Renal cortex interstitium (tissue), 11 donors: ENCODE results near the gene ARL2BP. TPM values are rescaled to one million over a fixed set of nuclear protein-coding genes. Genes with fewer than 3 reads are reported as not detected.
"Not testable (repeated sequence)": the region's sequence is repeated elsewhere in the genome, so short reads cannot be mapped to it uniquely, and the experiment has no call there.

Source experiments
- DNase-seq, 11 donors: peaks; one replicate each; pipeline ENCODE4 v3.0.0-alpha.2; 2013; ENCODE audit warnings: low read depth in 9 of 11, low spot score in 4 of 11; ENCODE audit errors: extremely low read depth in 1 of 11
- polyA plus RNA-seq, 3 donors: library from polyadenylated mRNA; unstranded; fragments of 120-200 nt; gene quantifications; one replicate each; pipeline ENCODE4 v1.2.1, GENCODE V29; 2013; ENCODE audit not compliant: insufficient read length in 3 of 3

Gene ARL2BP
- polyA plus RNA-seq, 3 donors = 76.3 to 79.4 (median 77.9) TPM

DNA sequence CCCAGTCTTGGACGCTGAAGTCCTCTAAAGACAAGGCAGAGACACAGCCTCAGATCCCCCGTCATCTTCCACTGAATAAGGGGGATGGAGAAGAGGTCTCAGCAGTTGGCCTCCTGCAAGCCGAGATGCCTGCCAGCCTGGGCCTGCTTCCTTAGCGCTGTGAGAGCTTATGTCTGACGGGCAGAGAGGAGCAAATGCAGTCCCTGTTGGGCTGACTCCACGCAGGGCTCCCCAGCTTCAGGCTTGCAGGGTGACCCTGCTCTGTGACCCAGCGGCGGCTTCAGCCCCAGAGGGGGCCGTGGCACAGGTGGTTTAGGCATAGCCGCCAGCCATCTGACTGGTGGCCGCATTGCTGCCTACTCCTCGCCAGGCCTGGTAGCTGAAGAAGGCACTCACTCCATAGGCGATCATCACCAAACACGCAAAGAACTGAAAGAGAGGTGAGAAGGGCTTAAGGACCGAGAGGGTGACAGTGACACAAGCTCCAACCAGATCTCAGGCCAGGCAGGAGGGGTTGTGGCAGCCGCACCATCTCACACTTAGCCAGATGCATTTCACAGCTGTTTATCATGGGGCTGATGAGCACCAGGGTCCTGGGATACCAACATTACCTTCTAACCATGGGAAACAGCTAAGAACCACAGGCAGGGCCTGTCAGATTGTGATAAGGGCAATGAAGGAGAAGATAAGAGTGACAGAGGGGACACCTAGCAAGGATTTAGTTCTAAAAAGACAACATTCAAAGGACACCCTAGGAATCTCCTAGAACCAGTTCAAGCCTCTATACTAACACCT is 11.7 kb downstream of the ARL2BP start:
- no peak for DNase-seq

DNA sequence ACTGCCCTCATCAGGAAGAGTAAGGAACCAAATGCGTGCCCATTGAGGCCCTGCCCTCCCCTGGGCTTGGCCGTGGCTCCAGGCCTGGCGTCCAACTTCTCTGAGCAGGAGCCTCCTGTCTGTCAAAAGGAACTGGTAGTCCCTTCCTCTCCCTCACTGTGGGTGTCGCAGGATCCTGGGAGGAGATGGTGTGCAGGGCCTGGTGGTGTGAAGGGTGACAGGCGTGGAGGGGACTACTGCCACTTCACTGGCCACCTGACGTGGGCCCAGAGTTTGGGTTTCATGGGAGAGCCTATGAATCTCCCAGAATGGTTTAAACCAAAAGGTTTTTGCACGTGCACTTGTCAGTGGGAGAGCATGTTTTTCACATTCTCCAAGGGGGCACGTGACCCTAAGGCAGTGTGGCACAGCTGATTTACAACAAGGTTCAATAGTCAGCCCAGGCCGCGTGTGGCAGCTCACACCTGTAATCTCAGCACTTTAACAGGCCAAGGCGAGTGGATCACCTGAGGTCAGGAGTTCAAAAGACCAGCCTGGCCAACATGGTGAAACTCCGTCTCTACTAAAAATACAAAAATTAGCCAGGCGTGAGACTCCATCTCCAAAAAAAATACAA is 12.5 kb downstream of the ARL2BP start:
- DNase-seq = no peak

DNA sequence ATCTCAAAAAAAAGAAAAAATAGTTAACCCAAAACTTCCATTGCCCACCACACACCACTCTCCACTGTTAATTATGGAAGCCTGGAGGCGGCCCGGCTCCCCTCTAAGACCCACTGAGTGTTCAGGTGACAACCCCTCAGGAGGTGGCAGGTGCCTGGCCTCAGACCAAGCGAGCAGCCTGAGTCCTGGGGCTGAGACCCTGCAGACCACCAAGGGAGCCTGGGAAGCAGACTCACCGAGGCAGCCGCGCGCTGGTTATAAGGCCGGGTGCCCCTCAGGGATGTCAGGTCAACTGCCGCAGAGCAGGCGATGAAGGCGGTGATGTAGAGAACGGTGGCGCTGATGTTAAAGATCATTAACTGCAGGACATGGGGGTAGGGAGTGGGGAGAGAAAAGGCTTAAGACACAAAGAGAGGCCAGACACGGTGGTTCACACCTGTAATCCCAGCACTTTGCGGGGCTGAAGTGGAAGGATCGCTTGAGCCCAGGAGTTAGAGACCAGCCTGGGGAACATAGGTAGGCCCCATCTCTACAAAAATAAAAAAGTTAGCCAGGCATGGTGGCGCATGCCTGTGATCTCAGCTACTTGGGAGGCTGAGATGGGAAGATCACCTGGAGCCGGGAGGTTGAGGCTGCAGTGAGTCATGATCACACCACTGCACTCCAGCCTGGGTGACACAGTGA is 13.3 kb downstream of the ARL2BP start:
- DNase-seq = no peak

DNA sequence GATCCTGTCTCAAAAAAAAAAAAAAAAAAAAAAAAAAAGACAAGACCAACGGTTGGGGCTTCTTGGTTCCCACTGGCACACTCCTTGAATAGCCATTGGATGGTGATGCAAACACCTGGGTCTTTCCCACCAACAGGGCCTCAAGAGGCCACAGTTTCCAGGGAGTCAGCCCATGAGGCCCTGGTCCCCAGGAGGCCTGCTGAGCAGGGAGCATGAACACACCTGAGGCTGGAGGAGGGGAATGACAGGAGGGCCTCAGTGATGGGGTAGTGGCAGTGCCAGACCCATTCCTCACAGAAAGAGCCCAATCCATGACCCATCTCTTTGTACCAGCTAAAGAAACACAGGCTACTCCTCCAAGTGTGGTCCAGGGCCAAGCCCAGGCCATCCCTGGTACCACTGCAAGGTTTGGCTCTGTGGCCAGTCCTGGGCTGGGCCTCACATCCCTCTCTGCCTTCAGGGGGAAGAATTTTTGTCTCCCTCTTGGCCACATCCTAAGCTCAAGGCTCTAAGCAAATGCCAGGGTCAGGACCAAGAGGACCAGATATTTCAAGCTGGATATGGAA is 13.9 kb downstream of the ARL2BP start:
- no peak for DNase-seq

DNA sequence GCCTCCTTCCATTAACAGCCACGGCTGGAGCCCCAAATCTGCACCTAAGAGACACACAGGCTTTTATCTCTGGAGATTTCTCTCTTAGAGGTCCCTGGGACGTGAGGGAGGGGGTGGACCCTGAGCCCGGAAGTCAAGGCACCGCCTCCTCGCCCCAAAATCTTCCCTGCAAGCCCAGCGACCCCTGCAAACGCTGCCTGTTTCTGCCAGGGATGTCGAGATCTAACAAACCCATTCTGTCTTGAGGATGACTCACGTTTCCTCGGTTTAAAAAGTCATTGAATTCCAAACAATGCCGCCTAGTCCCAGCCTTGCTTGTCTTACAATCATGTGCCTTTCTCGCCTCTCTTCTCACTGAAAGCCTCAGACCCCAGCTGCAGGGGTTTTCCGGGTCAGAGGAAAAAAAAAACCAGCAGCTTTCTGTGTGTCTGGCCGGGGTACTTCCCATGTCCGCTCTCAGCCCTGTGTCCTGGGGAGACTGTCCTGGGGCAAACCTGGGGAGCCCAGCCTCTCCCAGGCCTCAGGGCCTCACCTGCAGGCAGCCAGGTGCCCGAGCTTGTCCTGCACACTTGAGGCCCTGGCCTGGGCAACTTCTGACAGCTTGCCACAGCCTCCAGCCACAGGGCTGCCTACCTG is 15.4 kb downstream of the ARL2BP start:
- DNase-seq = no peak

DNA sequence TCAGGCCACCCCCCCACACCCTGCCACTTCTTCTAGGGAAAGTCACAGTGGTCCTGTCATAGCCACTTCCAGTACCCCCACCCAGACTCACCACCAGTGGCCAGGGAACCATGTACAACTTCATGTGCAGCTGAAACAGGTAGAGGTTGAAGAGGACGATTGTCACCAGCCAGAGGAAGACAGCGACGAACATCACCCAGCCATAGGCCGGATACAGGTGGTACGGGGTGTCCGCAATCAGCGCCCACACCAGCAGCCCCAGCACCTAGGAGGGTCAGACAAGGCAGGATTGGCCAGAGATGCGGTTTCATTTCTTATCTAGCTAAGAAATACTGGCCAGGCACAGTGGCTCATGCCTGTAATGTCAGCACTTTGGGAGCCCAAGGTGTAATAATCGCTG is 16.7 kb downstream of the ARL2BP start:
- DNase-seq = no peak

DNA sequence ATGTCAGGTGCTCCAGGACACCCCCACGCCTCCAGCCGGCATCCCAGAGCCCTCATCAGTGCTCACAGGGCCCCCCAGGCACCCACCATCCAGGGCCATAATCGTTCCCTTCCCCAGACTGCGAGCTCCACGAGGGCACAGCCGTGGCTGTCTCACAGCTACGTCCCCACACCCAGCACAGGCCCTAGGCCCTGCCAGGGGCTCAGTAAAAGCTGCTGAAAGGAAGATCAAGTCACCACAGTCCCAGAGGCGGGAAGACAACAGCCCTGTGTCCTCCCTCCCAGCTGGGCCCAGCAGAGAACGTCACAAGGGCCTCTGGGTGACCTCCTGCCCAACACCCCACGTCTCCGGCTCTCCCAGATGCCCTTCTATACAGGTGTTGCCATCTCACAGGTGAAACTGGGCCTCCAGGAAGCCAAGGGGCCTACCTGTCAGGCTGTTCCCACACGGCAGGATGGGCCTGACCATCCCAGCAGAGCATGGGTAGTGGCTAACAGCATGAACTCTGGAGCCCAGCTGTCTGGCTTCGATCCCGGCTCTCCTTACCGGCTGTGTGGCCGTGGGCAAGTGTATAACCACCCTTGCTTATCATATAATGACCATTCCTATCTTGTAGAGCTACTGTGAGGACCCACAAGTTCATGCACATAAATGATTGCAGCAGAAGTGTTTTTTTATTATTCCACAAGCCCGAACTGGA is 17.9 kb downstream of the ARL2BP start:
- DNase-seq = no peak

DNA sequence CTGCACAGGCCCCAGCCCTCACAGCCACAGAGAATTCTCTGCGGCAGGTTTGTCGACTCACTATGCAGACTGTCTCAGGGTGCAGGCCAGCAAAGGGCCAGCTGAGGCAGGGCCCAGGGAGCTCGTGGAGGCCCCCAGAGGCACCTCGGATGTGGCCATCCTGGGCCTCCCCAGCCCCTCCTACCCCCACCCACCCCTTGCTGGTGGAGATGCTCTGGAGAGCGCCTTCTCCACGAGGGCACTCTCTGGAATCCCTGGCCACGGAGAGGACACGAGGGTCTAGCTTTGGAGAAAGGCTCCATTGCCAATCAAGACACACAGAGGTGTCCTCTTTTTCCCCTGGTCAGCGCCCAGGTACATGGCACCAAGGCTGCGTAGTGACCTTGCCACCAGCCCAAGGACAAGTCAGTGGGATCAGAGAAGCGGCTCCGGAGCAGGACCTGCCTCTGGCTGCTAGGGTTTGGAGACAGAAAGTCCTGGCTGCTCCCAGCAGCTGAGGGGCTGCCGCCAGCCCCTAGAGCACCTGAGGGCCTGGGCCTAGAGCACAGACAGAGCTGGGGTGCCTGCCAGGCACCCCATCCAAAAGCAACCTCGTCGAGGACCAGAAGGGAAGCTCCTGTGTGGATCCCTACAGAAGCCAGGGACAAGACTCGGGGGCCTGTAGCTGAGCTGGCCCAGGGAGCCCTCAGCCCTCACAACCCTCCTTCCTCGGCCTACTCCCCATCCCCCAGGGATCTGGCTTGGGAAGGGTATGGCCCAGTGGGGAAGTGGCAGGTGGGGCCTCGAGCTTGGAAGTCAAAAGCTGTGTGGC is 18.7 kb downstream of the ARL2BP start:
- no peak for DNase-seq

DNA sequence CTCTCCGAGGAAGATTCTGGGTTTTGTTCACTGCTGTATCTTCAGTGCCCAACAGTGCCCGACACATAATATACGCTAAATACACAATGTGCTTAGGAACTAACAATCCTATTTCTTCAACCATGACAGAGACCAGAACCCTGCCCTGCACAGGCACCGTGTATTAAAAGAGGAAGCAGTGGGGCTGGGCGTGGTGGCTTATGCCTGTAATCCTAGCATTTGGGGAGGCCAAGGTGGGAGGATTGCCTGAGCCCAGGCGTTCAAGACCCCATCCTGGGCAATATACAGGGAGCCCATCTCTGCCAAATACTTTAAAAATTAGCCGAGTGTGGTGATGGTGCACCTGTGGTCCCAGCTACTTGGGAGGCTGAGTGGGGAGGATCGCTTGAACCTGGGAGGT is 19.3 kb downstream of the ARL2BP start:
- DNase-seq = no peak

DNA sequence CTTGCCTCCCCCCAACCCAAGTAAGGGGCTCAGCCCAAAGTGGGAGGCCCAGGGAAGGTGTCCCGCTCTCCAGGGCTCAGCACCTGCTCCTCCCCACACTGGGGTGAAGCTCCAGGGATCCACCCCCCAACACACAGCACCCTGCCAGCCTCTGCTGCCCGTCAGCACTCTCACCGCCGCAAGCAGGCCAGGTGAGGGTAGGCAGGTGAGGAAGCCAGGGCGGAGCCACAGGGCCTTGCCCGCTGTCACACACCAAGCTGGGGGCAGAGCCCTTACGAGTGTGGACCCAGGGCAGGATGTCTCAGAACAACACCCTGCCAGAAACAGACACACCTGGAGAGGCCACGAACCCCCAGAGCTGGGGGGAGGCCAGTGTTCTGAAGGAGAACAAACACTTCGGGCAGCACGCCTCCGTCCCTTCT is 19.9 kb downstream of the ARL2BP start:
- no peak for DNase-seq

DNA sequence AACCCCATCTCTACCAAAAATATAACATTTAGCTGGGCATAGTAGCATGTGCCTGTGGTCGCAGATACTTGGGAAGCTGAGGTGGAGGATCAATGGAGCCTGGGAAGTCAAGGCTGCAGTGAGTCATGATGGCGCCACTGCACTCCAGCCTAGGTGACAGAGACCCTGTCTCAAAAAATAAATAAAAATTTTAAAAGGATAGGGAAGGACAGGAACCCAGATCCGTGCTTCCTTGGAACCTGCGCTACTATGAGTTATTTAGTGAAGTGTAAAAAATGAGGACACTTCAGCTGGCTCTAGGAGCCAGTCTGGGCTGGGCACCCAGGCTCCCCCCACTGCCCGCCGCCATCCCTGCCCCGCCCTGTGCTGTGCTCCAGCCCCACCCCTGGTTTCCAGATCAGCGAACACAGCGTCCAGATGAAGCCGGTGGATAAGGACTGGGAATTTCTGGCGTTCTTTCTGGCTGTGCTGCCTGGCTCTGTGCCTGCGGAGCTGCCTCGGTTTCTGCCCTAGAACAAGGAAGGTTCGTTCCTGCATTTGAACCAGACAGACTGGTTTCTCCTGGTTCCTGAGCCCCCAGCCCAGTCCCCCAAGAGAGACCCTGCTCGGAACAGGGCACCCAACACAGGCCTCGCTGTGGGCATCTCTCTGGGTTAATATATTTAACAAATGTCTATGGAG is 20.9 kb downstream of the ARL2BP start:
- peak in 5 of 11 donors; percentile 45 to 71 (median 56) for DNase-seq

DNA sequence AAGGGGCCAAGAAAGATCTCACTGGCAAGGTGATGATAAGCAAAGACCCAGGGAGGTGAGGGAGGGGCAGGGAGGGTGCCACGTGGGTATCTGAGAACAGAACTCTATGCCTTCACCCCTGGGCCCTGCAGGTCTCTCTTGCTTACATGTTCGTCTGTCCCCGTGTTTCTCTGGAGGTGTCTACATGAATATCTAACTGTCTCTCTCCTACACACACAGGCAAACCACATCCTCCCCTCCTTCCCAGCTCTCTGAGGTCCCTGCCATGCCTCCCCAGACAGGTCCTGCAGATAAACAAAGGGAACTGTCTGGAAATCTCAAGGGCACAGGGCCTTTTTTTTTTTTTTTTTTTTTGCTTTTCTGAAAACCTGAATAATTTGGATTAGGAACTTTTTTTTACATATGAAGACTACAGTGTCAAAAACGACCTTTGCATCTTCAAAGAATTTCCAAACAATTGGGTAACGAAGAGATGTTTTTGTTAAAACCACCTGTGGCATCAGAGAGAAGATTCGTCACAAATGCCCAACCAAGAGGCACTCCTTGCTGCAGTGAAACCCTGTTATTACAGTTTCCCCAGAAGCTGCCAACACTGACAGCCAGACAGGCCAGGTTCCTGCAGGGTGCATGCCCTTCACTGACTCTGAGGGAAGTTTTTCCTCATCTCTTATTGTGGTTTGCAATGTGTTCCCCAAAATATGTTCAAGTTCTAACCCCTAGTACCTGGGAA is 21.6 kb downstream of the ARL2BP start:
- DNase-seq = no peak

DNA sequence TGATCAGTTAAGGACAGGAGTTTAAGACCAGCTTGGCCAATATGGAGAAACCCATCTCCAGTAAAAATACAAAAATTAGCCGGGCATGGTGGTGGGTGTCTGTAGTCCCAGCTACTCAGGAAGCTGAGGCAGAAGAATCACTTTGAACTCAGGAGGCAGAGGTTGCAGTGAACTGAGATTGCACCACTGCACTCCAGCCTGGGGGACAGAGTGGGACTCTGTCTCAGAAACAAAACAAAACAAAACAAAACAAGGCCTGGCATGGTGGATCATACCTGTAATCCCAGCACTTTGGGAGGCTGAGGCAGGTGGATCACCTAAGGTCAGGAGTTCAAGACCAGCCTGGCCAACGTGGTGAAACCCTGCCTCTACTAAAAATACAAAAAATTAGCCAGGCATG is 22.3 kb downstream of the ARL2BP start:
- not testable (repeated sequence) for DNase-seq

DNA sequence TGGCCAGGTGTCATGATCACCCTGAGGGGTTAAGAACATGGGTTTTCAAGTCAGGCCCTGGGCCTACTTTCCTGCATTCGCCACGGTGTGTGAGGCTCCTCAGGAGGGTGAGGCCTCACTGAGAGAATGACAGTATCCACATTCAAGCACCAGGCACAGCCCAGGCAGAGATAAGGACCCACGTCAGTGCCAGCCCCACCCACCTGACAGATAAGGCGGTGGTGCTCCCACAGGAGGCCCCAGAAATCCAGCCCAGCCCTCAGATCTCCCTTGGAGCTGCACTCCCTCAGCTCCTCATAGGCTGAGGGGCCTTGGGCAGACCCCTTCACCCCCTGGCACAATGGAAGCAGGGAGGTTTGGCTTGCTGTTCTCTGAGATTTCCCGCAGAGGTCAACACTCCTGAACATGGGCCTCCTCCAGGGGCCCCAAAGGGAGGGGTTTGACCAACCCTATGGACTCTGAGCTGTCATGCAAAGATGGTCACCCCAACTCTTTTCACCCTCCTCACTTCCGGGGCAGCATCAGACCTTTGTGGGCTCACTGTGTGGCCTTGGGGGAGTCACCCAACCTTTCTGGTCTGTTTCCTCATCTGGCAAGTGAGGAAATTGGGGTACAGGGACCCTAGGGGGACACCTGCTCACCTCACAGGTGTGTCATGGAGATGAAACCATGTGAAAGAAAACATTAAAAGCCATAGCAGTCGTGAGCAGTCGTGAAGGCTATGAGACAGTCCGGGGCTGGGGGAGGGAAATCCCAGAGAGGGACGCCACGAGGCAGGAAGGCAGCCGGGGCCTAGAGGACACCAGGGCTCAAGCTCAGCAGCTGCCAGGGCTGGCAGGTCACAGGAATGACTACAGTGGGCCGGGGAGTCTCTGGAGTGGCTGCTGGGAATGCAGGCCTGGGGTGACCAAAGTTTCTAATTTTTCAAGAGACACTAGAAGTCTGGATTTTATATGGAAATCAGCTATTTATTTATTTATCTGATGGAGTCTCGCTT is 24.0 kb downstream of the ARL2BP start:
- no peak for DNase-seq

DNA sequence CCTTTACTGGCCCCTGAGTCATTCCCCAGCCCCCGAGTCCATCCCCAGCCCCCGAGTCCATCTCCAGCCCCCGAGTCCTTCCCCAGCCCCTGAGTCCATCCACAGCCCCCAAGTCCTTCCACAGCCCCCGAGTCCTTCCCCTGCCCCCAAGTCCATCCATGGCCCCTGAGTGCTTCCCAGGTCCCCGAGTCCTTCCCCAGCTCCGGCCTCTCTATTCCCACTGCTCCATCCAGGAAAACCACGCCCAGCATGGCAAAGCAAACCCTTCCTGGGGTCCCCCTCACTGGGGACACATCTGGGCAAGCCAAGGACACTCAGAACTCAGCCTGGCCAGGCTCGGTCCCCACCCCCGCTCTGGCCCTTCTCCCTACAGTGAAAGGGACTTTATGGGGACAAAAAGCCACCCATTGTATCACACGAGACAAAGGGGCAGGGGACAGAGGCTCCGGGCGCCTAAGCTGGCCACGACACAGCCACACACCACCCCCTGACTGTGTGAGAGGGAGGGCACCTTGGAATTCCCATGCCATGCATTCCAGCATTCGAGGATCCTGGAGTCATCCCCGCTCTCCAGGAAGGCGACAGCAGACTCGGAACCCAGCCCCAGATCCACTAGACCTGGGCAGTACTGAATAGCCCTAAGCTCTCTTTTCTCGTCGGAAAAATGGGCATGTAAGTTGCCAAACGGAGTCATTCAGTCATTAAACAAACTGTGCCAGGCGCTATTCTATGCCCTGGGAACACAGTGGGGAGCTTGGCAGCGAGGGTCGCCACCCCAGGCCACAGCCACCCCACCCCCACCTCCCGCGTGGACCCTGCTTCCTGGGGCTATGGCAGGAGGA is 25.4 kb downstream of the ARL2BP start:
- DNase-seq = no peak
